ENCODE results near the gene GID8.
A peak's percentile ranks its signal among the peaks of the same experiment; 100 is the strongest.
"Not testable (repeated sequence)": the region's sequence is repeated elsewhere in the genome, so short reads cannot be mapped to it uniquely, and the experiment has no call there.

Gene GID8

GRCh38 chr20:62910777-62911497, 27.0 kb upstream of the GID8 start:
- Mint-ChIP-seq H3K4me1 (peaks cover 41% of the 10 kb centered on the region), H3K27me3 (no peaks in the 10 kb centered on the region), H3K27ac (no peak overlapping the region)

GRCh38 chr20:62911701-62912280, 26.2 kb upstream of the GID8 start:
- H3K27ac Mint-ChIP-seq, result no peak overlapping the region
- peaks cover 45% of the 10 kb centered on the region for H3K4me1 Mint-ChIP-seq
- no peak overlapping the region for H3K4me3 Mint-ChIP-seq
- H3K9me3 Mint-ChIP-seq, result no peaks in the 10 kb centered on the region
- peaks cover 43% of the 10 kb centered on the region for H3K36me3 Mint-ChIP-seq
- no peak for ATAC-seq
- no peaks in the 10 kb centered on the region for H3K27me3 Mint-ChIP-seq

More at GRCh38 chr20:62910777-62911497, 27.0 kb upstream of the GID8 start:
- Mint-ChIP-seq H3K4me3 (no peak overlapping the region), H3K9me3 (no peaks in the 10 kb centered on the region), H3K36me3 (peaks cover 52% of the 10 kb centered on the region)
- ATAC-seq, result no peak

GRCh38 chr20:62913043-62913630, 24.8 kb upstream of the GID8 start:
- Mint-ChIP-seq H3K4me3 (no peak overlapping the region), H3K4me1 (peaks cover 54% of the 10 kb centered on the region), H3K9me3 (no peaks in the 10 kb centered on the region), H3K27ac (no peak overlapping the region), H3K36me3 (peaks cover 40% of the 10 kb centered on the region), H3K27me3 (no peaks in the 10 kb centered on the region)
- ATAC-seq, result no peak

GRCh38 chr20:62914436-62914835, 23.5 kb upstream of the GID8 start:
- H3K27me3 Mint-ChIP-seq, result no peaks in the 10 kb centered on the region
- ATAC-seq, result no peak
- peaks cover 61% of the 10 kb centered on the region for H3K4me1 Mint-ChIP-seq
- no peak overlapping the region for H3K27ac Mint-ChIP-seq
- no peak overlapping the region for H3K4me3 Mint-ChIP-seq
- H3K36me3 Mint-ChIP-seq, result peaks cover 30% of the 10 kb centered on the region
- H3K9me3 Mint-ChIP-seq, result no peaks in the 10 kb centered on the region

- H3K9me3 Mint-ChIP-seq, result no peaks in the 10 kb centered on the region
- H3K4me1 Mint-ChIP-seq, result peaks cover 63% of the 10 kb centered on the region
- H3K4me3 Mint-ChIP-seq, result no peak overlapping the region
- ATAC-seq, result no peak
- no peaks in the 10 kb centered on the region for H3K27me3 Mint-ChIP-seq
- no peak overlapping the region for H3K27ac Mint-ChIP-seq
- peaks cover 25% of the 10 kb centered on the region for H3K36me3 Mint-ChIP-seq
Measured at GRCh38 chr20:62914970-62915457, 22.9 kb upstream of the GID8 start.

GRCh38 chr20:62916703-62917476, 21.1 kb upstream of the GID8 start:
- Mint-ChIP-seq H3K36me3 (peaks cover 8% of the 10 kb centered on the region), H3K4me3 (peak overlapping the region; percentile 2), H3K9me3 (no peaks in the 10 kb centered on the region), H3K4me1 (peaks cover 74% of the 10 kb centered on the region), H3K27ac (no peak overlapping the region), H3K27me3 (no peaks in the 10 kb centered on the region)
- no peak for ATAC-seq

- Mint-ChIP-seq H3K27me3 (no peaks in the 10 kb centered on the region), H3K4me3 (peak overlapping the region; percentile 70), H3K9me3 (no peaks in the 10 kb centered on the region), H3K4me1 (peaks cover 83% of the 10 kb centered on the region), H3K27ac (peak overlapping the region; percentile 80), H3K36me3 (peaks cover 6% of the 10 kb centered on the region)
- ATAC-seq, result peak; percentile 37
Measured at GRCh38 chr20:62917720-62918119, 20.2 kb upstream of the GID8 start.

GRCh38 chr20:62918147-62918546, 19.8 kb upstream of the GID8 start:
- ATAC-seq, result peak; percentile 85
- Mint-ChIP-seq H3K27me3 (no peaks in the 10 kb centered on the region), H3K27ac (peak overlapping the region; percentile 80), H3K9me3 (no peaks in the 10 kb centered on the region), H3K4me1 (peaks cover 82% of the 10 kb centered on the region), H3K36me3 (peaks cover 2% of the 10 kb centered on the region), H3K4me3 (peak overlapping the region; percentile 70)

- Mint-ChIP-seq H3K4me3 (peak overlapping the region; percentile 70), H3K27me3 (no peaks in the 10 kb centered on the region), H3K9me3 (no peaks in the 10 kb centered on the region), H3K4me1 (peaks cover 79% of the 10 kb centered on the region), H3K27ac (peak overlapping the region; percentile 80), H3K36me3 (no peaks in the 10 kb centered on the region)
- peak; percentile 86 for ATAC-seq
Measured at GRCh38 chr20:62918831-62919230, 19.1 kb upstream of the GID8 start.

- H3K4me1 Mint-ChIP-seq, result peaks cover 84% of the 10 kb centered on the region
- no peaks in the 10 kb centered on the region for H3K9me3 Mint-ChIP-seq
- H3K36me3 Mint-ChIP-seq, result no peaks in the 10 kb centered on the region
- peak overlapping the region; percentile 51 for H3K27ac Mint-ChIP-seq
- no peak overlapping the region for H3K4me3 Mint-ChIP-seq
- H3K27me3 Mint-ChIP-seq, result no peaks in the 10 kb centered on the region
- no peak for ATAC-seq
Measured at GRCh38 chr20:62920039-62920645, 17.8 kb upstream of the GID8 start.

- H3K4me3 Mint-ChIP-seq, result no peak overlapping the region
- no peaks in the 10 kb centered on the region for H3K27me3 Mint-ChIP-seq
- ATAC-seq, result peak; percentile 14
- H3K4me1 Mint-ChIP-seq, result peaks cover 80% of the 10 kb centered on the region
- peak overlapping the region; percentile 51 for H3K27ac Mint-ChIP-seq
- H3K36me3 Mint-ChIP-seq, result no peaks in the 10 kb centered on the region
- no peaks in the 10 kb centered on the region for H3K9me3 Mint-ChIP-seq
Measured at GRCh38 chr20:62921119-62921687, 16.7 kb upstream of the GID8 start.

- H3K27ac Mint-ChIP-seq, result peak overlapping the region; percentile 44
- H3K36me3 Mint-ChIP-seq, result no peaks in the 10 kb centered on the region
- H3K4me1 Mint-ChIP-seq, result peaks cover 81% of the 10 kb centered on the region
- peak overlapping the region; percentile 67 for H3K4me3 Mint-ChIP-seq
- no peaks in the 10 kb centered on the region for H3K9me3 Mint-ChIP-seq
- H3K27me3 Mint-ChIP-seq, result no peaks in the 10 kb centered on the region
- no peak for ATAC-seq
Measured at GRCh38 chr20:62922451-62922921, 15.5 kb upstream of the GID8 start.

GRCh38 chr20:62923059-62923668, 14.8 kb upstream of the GID8 start:
- Mint-ChIP-seq H3K27ac (peak overlapping the region; percentile 44), H3K4me1 (peaks cover 81% of the 10 kb centered on the region)
- H3K9me3 Mint-ChIP-seq, H3K4me3 Mint-ChIP-seq, H3K36me3 Mint-ChIP-seq, H3K27me3 Mint-ChIP-seq, ATAC-seq: not testable (repeated sequence)

All from stimulated activated memory B cell treated with anti-CD40 and anti-IgM and Interleukin-4, amounts not matched to agents 10 μg/mL and 1 μg/mL and 100 μg/mL, for 72 hours (primary cell).